PC-3 (cell line): ENCODE results near the gene RRBP1. TPM values are rescaled to one million over a fixed set of nuclear protein-coding genes. Genes with fewer than 3 reads are reported as not detected.
A peak's percentile ranks its signal among the peaks of the same experiment; 100 is the strongest.

Experiments used
- ATAC-seq: fragments of 200-7000 bp; cut with Tn5 transposase; 2 replicates; pipeline ENCODE4 v1.9.1; 2020; ENCODE audit warnings: mild to moderate bottlenecking, moderate library complexity
- BruUV-seq: library from RNA; stranded (reverse); fragments of 400-500 nt; replicated peaks from 2 replicates; lab custom pipeline; 2021; lab: Mats Ljungman, UMichigan
- CTCF ChIA-PET: fragments of 300-600 bp; sonication (Branson Sonifier 250); formaldehyde crosslinking; loops from one replicate; lab custom pipeline; 2022; ENCODE audit warnings: antibody characterized with exemption; lab: Charles Lee
- POLR2A ChIA-PET: fragments of 300-600 bp; sonication (Branson Sonifier 250); formaldehyde crosslinking; loops from one replicate; lab custom pipeline; 2022; ENCODE audit warnings: antibody characterized with exemption; ENCODE audit not compliant: unreplicated experiment; lab: Charles Lee
- DNase-seq: peaks from one replicate; pipeline ENCODE4 v3.0.0-alpha.2; 2015
- H2AFZ ChIP-seq: fragments of 300-600 bp; sonication (generic); 2 replicates; pipeline ENCODE4 v1.6.0; 2016; ENCODE audit warnings: antibody characterized with exemption, low read length
- H3F3A ChIP-seq: fragments of 300-600 bp; sonication (generic); one replicate; pipeline ENCODE4 v1.6.0; 2017; ENCODE audit warnings: antibody characterized with exemption, low read length, control low read depth, mild to moderate bottlenecking; ENCODE audit not compliant: unreplicated experiment
- H3K27ac ChIP-seq: fragments of 300-600 bp; sonication (generic); 2 replicates; pipeline ENCODE4 v1.5.1; 2016; ENCODE audit warnings: mild to moderate bottlenecking, low read length
- H3K27me3 ChIP-seq: fragments of 300-600 bp; sonication (generic); 2 replicates; pipeline ENCODE4 v1.6.1; 2016; ENCODE audit warnings: low read length, mixed read lengths
- H3K36me3 ChIP-seq: fragments of 300-600 bp; sonication (generic); 2 replicates; pipeline ENCODE4 v1.6.1; 2016; ENCODE audit warnings: low read depth, mixed run types, low read length, mixed read lengths
- H3K4me1 ChIP-seq: fragments of 300-600 bp; sonication (generic); 2 replicates; pipeline ENCODE4 v1.5.1; 2016; ENCODE audit warnings: low read length; ENCODE audit not compliant: insufficient read depth
- H3K4me2 ChIP-seq: fragments of 300-600 bp; sonication (generic); 2 replicates; pipeline ENCODE4 v1.6.0; 2016; ENCODE audit warnings: low read length
- H3K4me3 ChIP-seq: fragments of 300-600 bp; sonication (generic); 2 replicates; pipeline ENCODE4 v1.5.1; 2016; ENCODE audit warnings: mild to moderate bottlenecking, low read length, mixed read lengths
- H3K79me2 ChIP-seq: fragments of 300-600 bp; sonication (generic); 2 replicates; pipeline ENCODE4 v1.6.1; 2017; ENCODE audit warnings: low read length, mixed read lengths
- H3K9ac ChIP-seq: fragments of 300-600 bp; sonication (generic); 2 replicates; pipeline ENCODE4 v1.6.0; 2016; ENCODE audit warnings: mild to moderate bottlenecking, low read length
- H3K9me2 ChIP-seq: fragments of 300-600 bp; sonication (generic); replicated peaks from 2 replicates; pipeline ENCODE4 v1.6.1; 2016; ENCODE audit warnings: mixed run types, low read length, mixed read lengths
- H3K9me3 ChIP-seq: fragments of 300-600 bp; sonication (generic); 2 replicates; pipeline ENCODE4 v1.6.1; 2016; ENCODE audit warnings: low read length, mixed read lengths
- H4K20me1 ChIP-seq: fragments of 300-600 bp; sonication (generic); 2 replicates; pipeline ENCODE4 v1.6.1; 2016; ENCODE audit warnings: low read length, mixed read lengths
- CTCF ChIP-seq: fragments of 300-600 bp; sonication (generic); conservative IDR thresholded peaks from 2 replicates; pipeline ENCODE4 v1.5.1; 2017; ENCODE audit warnings: antibody characterized with exemption, low read depth, mild to moderate bottlenecking, low read length
- EZH2 ChIP-seq: fragments of 300-600 bp; sonication (generic); IDR thresholded peaks from one replicate; pipeline ENCODE4 v1.6.1; 2017; ENCODE audit warnings: antibody characterized with exemption, mild to moderate bottlenecking, low read length; ENCODE audit not compliant: unreplicated experiment
- EZH2phosphoT487 ChIP-seq: fragments of 300-600 bp; sonication (generic); IDR thresholded peaks from 2 replicates; pipeline ENCODE4 v1.6.1; 2018; ENCODE audit warnings: mild to moderate bottlenecking, antibody characterized with exemption, low read length, borderline replicate concordance
- intact Hi-C: fragments of 100-400 bp; cut with micrococcal nuclease; formaldehyde crosslinking; loops from 2 replicates; pipeline ENCODE4 v1.9.0; 2023
- total RNA-seq: library from RNA; depleted of rRNA; stranded (reverse); fragments of >200 nt; gene quantifications from 2 replicates; pipeline ENCODE4 v1.2.3, GENCODE V29; 2014

The RRBP1 gene
- total RNA-seq, 1 experiment from 2014 or later = 176 TPM

GRCh38 chr20:17583126-17583525 lies 98.9 kb downstream of the RRBP1 start:
- ATAC-seq (no peak), DNase-seq (no peak)
- peaks cover 18% of the 10 kb centered on the region for H3K36me3 ChIP-seq
- no peak overlapping the region for H3K9ac ChIP-seq
- H3K27ac ChIP-seq = no peak overlapping the region
- no TSS peak for BruUV-seq
- H3K79me2 ChIP-seq = peaks cover 100% of the 10 kb centered on the region
- peaks cover 58% of the 10 kb centered on the region for H4K20me1 ChIP-seq
- peaks cover 5% of the 10 kb centered on the region for H3F3A ChIP-seq
- no peak overlapping the region for H3K4me3 ChIP-seq
- CTCF ChIA-PET = no interaction called here
- no peaks in the 10 kb centered on the region for H3K27me3 ChIP-seq
- H3K4me2 ChIP-seq = no peak overlapping the region
- POLR2A ChIA-PET = no interaction called here
- intact Hi-C loops = no loop called here
- no peak overlapping the region for H2AFZ ChIP-seq
- no peaks in the 10 kb centered on the region for H3K9me2 ChIP-seq
- no peaks in the 10 kb centered on the region for H3K9me3 ChIP-seq
- peaks cover 15% of the 10 kb centered on the region for H3K4me1 ChIP-seq
- TF ChIP-seq CTCF (no peak), EZH2phosphoT487 (no peak), EZH2 (no peak)

- Histone ChIP-seq H3K27me3 (no peaks in the 10 kb centered on the region), H3K4me2 (no peak overlapping the region), H3K9ac (no peak overlapping the region), H3K4me3 (no peak overlapping the region), H3K27ac (no peak overlapping the region), H3F3A (peaks cover 5% of the 10 kb centered on the region), H3K79me2 (peaks cover 99% of the 10 kb centered on the region), H3K9me3 (no peaks in the 10 kb centered on the region), H3K9me2 (no peaks in the 10 kb centered on the region), H2AFZ (no peak overlapping the region), H3K4me1 (peaks cover 15% of the 10 kb centered on the region), H4K20me1 (peaks cover 51% of the 10 kb centered on the region), H3K36me3 (peaks cover 17% of the 10 kb centered on the region; the same call in 1 of the 2 replicates)
- ChIA-PET POLR2A (interaction anchor here (0.6 kb wide), 1 partner anchor 13 kb away, joined by 4 read pairs; no protein-coding TSS in a partner anchor), CTCF (no interaction called here)
- BruUV-seq = no TSS peak
- intact Hi-C loops = no loop called here
- DNase-seq (no peak), ATAC-seq (no peak)
- TF ChIP-seq CTCF (no peak), EZH2phosphoT487 (no peak), EZH2 (no peak)
Observed at GRCh38 chr20:17580895-17581294, 101.1 kb downstream of the RRBP1 start.

GRCh38 chr20:17579369-17580039 lies 102.5 kb downstream of the RRBP1 start:
- peaks cover 52% of the 10 kb centered on the region for H4K20me1 ChIP-seq
- intact Hi-C loops = no loop called here
- ChIA-PET CTCF (interaction anchor here (0.5 kb wide), 1 partner anchor 102 kb away, joined by 7 read pairs; no protein-coding TSS in a partner anchor), POLR2A (no interaction called here)
- H3K4me3 ChIP-seq = no peak overlapping the region
- no peaks in the 10 kb centered on the region for H3K9me3 ChIP-seq
- DNase-seq (peak; percentile 75), ATAC-seq (peak; percentile 95)
- peaks cover 11% of the 10 kb centered on the region; the same call in 1 of the 2 replicates for H3K36me3 ChIP-seq
- H3K4me1 ChIP-seq = peaks cover 15% of the 10 kb centered on the region
- peaks cover 99% of the 10 kb centered on the region for H3K79me2 ChIP-seq
- H2AFZ ChIP-seq = no peak overlapping the region
- H3F3A ChIP-seq = peaks cover 5% of the 10 kb centered on the region
- no peaks in the 10 kb centered on the region for H3K9me2 ChIP-seq
- no peaks in the 10 kb centered on the region for H3K27me3 ChIP-seq
- H3K9ac ChIP-seq = no peak overlapping the region
- no TSS peak for BruUV-seq
- H3K27ac ChIP-seq = peak overlapping the region; percentile 14; the same call in 1 of the 2 replicates
- TF ChIP-seq EZH2 (no peak), CTCF (no peak), EZH2phosphoT487 (no peak)
- no peak overlapping the region for H3K4me2 ChIP-seq
